ENCODE measurements around the gene ISG20L2. TPM values are rescaled to one million over a fixed set of nuclear protein-coding genes. Genes with fewer than 3 reads are reported as not detected.

ISG20L2 gene
- polyA plus RNA-seq, 3 donors = 17.2 to 23.5 (median 18.1) TPM

GRCh38 chr1:156726549-156727226 is 1.9 kb downstream of the ISG20L2 start:
- intact Hi-C loops (cut with micrococcal nuclease) = loop anchor here in 1 of 2 donors (2.0 to 10.0 kb wide), 4 partner anchors 38 to 222 kb away; partner anchors contain the start of gene MEF2D
- peaks cover 26 to 40% of the 10 kb centered on the region in 2 donors for H3K36me3 ChIP-seq (replicated peaks in 1 of 2; ENCODE audit: control insufficient read depth in 1 of 2, insufficient read depth in 2 of 2, low read length in 2 of 2)
- H2AFZ ChIP-seq (ENCODE audit: insufficient read depth, low read depth, low read length, poor library complexity, severe bottlenecking) = no peak overlapping the region
- TF ChIP-seq CTCF (IDR thresholded peaks at IDR 0.05) = peak; percentile 64
- peaks cover 53% of the 10 kb centered on the region for H4K20me1 ChIP-seq (ENCODE audit: insufficient read depth, low read length)
- peak overlapping the region; percentile 1 for H3K9ac ChIP-seq (ENCODE audit: insufficient read depth, low read length, poor library complexity, severe bottlenecking)
- peaks cover 38 to 45% of the 10 kb centered on the region in 2 donors for H3K4me1 ChIP-seq (ENCODE audit: control insufficient read depth in 1 of 2, insufficient read depth in 2 of 2, low read length in 2 of 2)
- peak; percentile 52 to 69 (median 57) for DNase-seq
- H3K79me2 ChIP-seq (ENCODE audit: insufficient read depth, low read length) = peaks cover 75% of the 10 kb centered on the region
- peak overlapping the region in 1 of 3 experiments; percentile 89 for H3K4me3 ChIP-seq (replicated peaks in 1 of 3; ENCODE audit: low read depth in 2 of 3, low read length in 3 of 3)
- peak overlapping the region in 1 of 2 donors; percentile 97 for H3K4me3 Mint-ChIP-seq
- WGBS (ENCODE audit: insufficient coverage) = 62% methylated on average over 7 of the region's 15 CpGs
- no peaks in the 10 kb centered on the region for H3K9me3 Mint-ChIP-seq
- peaks cover 18% of the 10 kb centered on the region for H3K4me1 Mint-ChIP-seq
- H3K27ac Mint-ChIP-seq = peak overlapping the region in 1 of 7 donors; percentile 98
- H3K4me2 ChIP-seq (replicated peaks; ENCODE audit: extremely low read depth, low read length, poor library complexity, severe bottlenecking) = peak overlapping the region; percentile 93
- H3K9me3 ChIP-seq (replicated peaks in 1 of 2; ENCODE audit: control insufficient read depth in 1 of 2, insufficient read depth in 1 of 2, low read length in 2 of 2) = no peaks in the 10 kb centered on the region
- peak overlapping the region; percentile 11 to 98 for H3K27ac ChIP-seq (ENCODE audit: low read depth in 1 of 2, low read length in 2 of 2)
- peaks cover 0 to 2% (median 0%) of the 10 kb centered on the region in 3 donors for H3K27me3 Mint-ChIP-seq (ENCODE audit: low read depth in 3 of 3)
- peaks cover 9 to 28% of the 10 kb centered on the region in 2 donors for H3K36me3 Mint-ChIP-seq
- H3K27me3 ChIP-seq (ENCODE audit: control insufficient read depth in 2 of 2, insufficient read depth in 2 of 2, low read length in 2 of 2) = no peaks in the 10 kb centered on the region

- no peaks in the 10 kb centered on the region for H3K27me3 ChIP-seq (ENCODE audit: control insufficient read depth in 2 of 2, insufficient read depth in 2 of 2, low read length in 2 of 2)
- H3K36me3 ChIP-seq (replicated peaks in 1 of 2; ENCODE audit: control insufficient read depth in 1 of 2, insufficient read depth in 2 of 2, low read length in 2 of 2) = peaks cover 35 to 45% of the 10 kb centered on the region in 2 donors
- peak overlapping the region; percentile 11 to 98 for H3K27ac ChIP-seq (ENCODE audit: low read depth in 1 of 2, low read length in 2 of 2)
- peak; percentile 75 for TF ChIP-seq CTCF (IDR thresholded peaks at IDR 0.05)
- no peak overlapping the region for H2AFZ ChIP-seq (ENCODE audit: insufficient read depth, low read depth, low read length, poor library complexity, severe bottlenecking)
- 22% methylated on average over 18 of the region's 18 CpGs for WGBS (ENCODE audit: insufficient coverage)
- H3K4me1 ChIP-seq (ENCODE audit: control insufficient read depth in 1 of 2, insufficient read depth in 2 of 2, low read length in 2 of 2) = peaks cover 38 to 45% of the 10 kb centered on the region in 2 donors
- Mint-ChIP-seq H3K27ac (no peak overlapping the region), H3K4me1 (peaks cover 16% of the 10 kb centered on the region), H3K9me3 (no peaks in the 10 kb centered on the region), H3K36me3 (peaks cover 18 to 36% of the 10 kb centered on the region in 2 donors), H3K4me3 (no peak overlapping the region), H3K27me3 (ENCODE audit: low read depth in 3 of 3) (peaks cover 0 to 2% (median 0%) of the 10 kb centered on the region in 3 donors)
- peak; percentile 87 to 91 (median 90) for DNase-seq
- peaks cover 62% of the 10 kb centered on the region for H4K20me1 ChIP-seq (ENCODE audit: insufficient read depth, low read length)
- peaks cover 77% of the 10 kb centered on the region for H3K79me2 ChIP-seq (ENCODE audit: insufficient read depth, low read length)
- H3K9ac ChIP-seq (ENCODE audit: insufficient read depth, low read length, poor library complexity, severe bottlenecking) = peak overlapping the region; percentile 1
- H3K4me3 ChIP-seq (replicated peaks in 1 of 3; ENCODE audit: low read depth in 2 of 3, low read length in 3 of 3) = peak overlapping the region; percentile 9 to 89 (median 20)
- intact Hi-C loops (cut with micrococcal nuclease) = loop anchor here (2.0 to 10.0 kb wide), 5 partner anchors 37 to 221 kb away; partner anchors contain the start of gene MEF2D (in 1 of the 2)
- H3K9me3 ChIP-seq (replicated peaks in 1 of 2; ENCODE audit: control insufficient read depth in 1 of 2, insufficient read depth in 1 of 2, low read length in 2 of 2) = no peaks in the 10 kb centered on the region
- peak overlapping the region; percentile 93 for H3K4me2 ChIP-seq (replicated peaks; ENCODE audit: extremely low read depth, low read length, poor library complexity, severe bottlenecking)
Measured at GRCh38 chr1:156725683-156726280, 2.8 kb downstream of the ISG20L2 start.
